ENCODE data around the gene RTP4.

Gene RTP4, protein sequence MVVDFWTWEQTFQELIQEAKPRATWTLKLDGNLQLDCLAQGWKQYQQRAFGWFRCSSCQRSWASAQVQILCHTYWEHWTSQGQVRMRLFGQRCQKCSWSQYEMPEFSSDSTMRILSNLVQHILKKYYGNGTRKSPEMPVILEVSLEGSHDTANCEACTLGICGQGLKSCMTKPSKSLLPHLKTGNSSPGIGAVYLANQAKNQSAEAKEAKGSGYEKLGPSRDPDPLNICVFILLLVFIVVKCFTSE

GRCh38 chr3:187368251-187369088 is at the start of gene RTP4:
Gene RTP4, plus strand, starts transcription at chr3:187368385. Its CDS starts 57 bp downstream, at chr3:187368442.
- peak; percentile 90 for DNase-seq (ENCODE audit: low spot score)

DNA sequence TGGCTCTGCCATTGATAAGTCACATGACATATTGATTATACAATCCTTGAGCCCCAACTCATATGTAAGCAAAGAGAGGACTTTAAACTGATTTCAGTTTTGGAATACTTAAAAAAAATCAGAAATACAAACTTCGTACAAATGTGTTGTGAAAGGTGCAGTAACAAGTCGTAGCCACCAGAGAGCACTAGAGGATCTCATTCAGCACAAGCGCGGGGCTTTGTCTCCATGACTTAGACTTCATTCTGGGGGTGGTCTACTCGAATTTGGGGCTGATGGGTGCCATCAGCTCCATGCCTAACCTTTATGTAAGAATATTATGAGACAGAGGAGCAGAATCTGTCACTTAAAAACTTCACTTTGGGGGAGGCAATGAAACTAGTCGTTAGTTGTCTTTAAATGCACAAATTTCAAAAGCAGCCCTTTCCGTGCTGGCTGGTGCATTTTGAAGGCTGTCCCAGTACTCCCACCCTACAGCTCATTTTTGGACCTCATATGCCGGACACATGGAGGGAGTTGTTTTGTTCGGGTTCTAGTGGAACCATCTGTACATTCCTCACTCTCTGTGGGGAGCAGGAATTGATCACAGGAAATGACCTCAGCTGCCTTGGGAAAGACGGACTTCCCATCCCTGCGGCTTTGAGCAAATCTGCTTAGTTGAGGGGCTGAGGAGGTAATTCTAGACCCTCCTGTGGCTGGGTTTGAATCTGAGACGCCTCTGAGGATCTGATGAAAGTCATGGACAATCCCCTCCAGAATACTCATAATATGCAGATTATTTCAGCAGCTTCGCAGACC is 49.2 kb upstream of the RTP4 start:
- DNase-seq (ENCODE audit: low spot score), result peak; percentile 63

GRCh38 chr3:187319699-187320302 is 48.4 kb upstream of the RTP4 start:
- DNase-seq (ENCODE audit: low spot score), result peak; percentile 90

- DNase-seq (ENCODE audit: low spot score), result no peak
Observed at GRCh38 chr3:187321766-187322165, 46.4 kb upstream of the RTP4 start.

DNA sequence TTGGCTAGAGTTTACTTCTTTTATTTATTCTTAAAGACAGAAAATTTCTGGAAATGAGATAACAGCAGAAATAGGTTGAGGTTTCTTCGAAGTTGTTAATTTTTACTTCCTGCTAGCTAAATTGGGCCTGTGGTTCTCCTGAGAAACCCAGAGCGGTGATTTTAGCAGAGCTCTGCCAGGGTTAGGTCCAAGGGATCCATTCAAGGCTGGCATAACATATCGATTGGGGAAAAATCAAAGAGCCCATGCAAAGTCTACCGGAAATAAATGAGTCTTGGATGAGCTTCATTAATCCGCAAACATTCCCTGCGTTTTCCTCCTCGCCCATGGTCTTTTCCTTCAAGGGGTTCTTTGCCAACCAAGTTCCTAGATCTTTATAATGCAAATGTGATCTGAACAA is 45.9 kb upstream of the RTP4 start:
- DNase-seq (ENCODE audit: low spot score), result no peak

DNA sequence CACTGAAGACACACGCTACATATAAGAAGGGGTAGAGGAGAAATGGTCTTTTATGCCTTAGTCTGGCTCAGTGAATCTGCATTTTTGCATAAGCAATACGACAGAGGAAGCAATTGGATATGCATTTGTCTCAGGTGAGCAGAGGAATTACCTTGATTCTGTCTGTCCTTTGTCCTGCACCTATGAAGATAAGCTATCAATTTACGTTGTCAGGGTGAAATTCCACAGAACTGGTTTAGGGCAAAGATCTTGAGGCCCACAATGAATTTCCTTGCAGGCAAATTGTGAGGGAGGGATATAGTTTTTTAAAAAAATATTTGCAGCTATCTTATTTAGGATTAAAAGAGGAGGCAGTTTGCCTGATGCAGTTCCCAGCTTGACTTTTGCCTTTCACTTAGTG is 45.1 kb upstream of the RTP4 start:
- DNase-seq (ENCODE audit: low spot score), result no peak

- DNase-seq (ENCODE audit: low spot score), result no peak
Observed at GRCh38 chr3:187325632-187326031, 42.6 kb upstream of the RTP4 start.

DNA sequence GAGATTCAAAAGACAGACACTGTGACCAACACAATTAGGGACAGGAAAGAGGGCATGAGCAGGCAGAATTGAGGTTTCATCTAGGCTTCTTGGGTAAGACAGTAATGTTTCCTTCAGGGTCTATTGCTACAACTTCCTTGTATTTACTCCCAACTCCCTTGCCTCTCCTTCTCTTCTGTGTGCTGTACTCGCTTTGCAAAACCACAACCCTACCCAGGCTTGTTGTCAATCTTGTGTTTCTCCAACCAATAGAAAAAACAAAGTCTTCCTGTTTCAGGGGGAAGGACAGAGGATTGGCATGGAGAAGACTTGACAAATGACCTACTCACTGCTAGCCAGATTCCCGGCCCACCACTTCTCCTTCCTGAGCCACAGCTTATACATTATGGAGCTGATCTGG is 40.3 kb upstream of the RTP4 start:
- DNase-seq (ENCODE audit: low spot score), result no peak

DNA sequence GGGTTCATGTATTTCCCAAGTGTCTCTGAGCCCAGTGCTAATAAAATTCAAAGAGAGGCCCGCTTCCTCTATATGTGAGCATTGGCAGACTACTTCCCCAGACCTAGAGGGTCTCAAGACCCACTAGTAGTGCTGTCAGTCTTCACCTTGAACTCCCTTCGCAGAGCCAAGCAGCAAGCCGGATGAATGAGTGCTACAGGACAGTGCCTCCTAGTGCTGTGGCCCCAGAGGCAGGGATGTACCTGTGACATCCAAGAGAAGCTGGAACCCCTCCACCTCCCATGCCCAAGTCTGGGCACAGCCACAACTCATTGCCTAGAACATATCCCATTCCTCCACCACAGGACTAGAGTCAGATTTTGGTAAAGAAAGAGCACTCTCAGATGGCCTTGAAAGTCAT is 39.5 kb upstream of the RTP4 start:
- no peak for DNase-seq (ENCODE audit: low spot score)

GRCh38 chr3:187334904-187335303 is 33.3 kb upstream of the RTP4 start:
- DNase-seq (ENCODE audit: low spot score), result no peak

GRCh38 chr3:187336322-187336721 is 31.9 kb upstream of the RTP4 start:
- DNase-seq (ENCODE audit: low spot score), result no peak

DNA sequence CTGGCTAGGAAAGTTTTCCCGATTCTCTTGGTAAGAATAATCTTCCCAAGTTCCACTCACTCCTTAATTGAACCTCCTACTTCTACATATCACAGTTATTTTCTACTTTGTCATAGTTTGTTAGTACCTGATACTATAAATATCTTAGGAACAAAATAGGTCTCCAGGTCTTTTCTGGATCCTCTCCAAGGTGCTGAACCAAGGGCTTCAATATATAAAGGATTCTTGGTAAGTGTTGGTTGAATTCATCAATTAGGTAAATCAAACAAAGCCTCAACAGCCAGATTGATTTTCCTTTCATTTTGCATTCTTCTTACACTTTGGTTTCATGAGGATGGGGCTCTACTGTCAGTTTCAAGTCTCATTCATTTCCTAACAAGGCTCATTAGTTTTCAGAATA is 27.6 kb upstream of the RTP4 start:
- DNase-seq (ENCODE audit: low spot score), result no peak

GRCh38 chr3:187342255-187342654 is 25.9 kb upstream of the RTP4 start:
- DNase-seq (ENCODE audit: low spot score), result no peak

GRCh38 chr3:187343670-187344069 is 24.5 kb upstream of the RTP4 start:
- no peak for DNase-seq (ENCODE audit: low spot score)

DNA sequence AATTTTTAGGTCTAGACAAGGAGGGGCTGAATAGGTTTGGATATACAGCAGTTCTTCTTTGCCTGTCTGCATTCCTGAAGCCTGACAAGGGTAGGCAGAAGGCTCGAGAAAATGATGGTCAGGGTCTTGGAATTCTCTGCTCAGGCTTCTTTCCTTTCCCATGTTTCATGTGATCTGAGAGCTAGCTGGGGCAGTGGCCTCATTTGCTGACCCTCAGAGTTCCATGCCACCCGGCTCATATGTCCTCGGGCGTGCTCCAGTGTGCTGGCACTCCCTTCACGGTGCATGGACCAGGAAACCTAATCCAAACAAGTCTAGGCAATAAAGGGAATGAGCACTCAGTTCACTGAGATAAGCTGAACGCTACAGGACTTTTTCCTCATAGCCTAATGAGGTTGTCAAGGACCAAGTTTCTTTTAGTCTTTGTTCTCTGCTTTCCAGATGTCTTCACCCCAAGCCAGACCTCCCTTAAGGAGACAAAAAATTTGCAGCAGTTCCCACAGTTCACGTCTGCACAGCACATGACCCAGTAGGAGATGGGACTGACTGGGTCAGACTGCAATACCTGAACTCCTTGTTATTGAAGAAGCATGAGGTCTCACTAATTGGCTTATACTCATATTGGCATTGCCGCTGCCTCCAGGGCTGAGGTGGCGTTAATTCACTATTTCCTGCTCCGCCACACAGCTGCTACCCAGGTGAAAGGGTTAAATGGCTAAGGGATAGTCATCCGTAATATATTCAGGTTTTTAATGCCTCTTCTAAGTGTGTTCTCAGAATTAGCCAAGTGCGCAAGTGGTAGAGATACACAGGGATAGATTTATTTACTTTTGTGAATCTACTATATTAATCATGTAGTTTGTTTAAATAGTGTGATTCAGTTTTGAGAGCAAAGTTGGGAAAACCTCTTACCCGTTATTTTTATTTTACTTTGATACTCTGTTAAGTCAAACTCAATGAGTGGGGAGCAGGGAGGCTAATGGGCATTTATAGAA is 15.3 kb upstream of the RTP4 start:
- no peak for DNase-seq (ENCODE audit: low spot score)

- no peak for DNase-seq (ENCODE audit: low spot score)
Observed at GRCh38 chr3:187358068-187358467, 10.1 kb upstream of the RTP4 start.

- no peak for DNase-seq (ENCODE audit: low spot score)
Observed at GRCh38 chr3:187359798-187360486, 8.2 kb upstream of the RTP4 start.

DNA sequence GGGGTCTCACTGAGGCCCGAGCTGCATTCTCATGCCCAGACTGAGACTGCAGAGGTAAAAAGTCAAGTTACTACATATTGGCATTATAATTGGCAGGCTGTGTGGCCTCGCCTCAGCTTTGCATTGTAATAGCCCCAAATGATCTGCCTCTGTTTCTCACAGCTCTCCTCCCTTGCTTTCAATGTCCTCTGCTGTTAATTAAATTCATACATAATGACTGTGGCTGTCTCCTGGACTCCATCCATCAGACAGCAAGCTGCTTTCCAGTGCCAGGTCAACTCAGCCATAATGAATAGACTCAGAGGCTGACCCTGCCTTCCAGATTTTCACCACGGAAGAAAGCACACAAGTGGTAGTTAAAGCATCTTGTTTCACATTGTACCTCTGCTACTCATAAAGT is 7.6 kb upstream of the RTP4 start:
- DNase-seq (ENCODE audit: low spot score), result peak; percentile 7

DNA sequence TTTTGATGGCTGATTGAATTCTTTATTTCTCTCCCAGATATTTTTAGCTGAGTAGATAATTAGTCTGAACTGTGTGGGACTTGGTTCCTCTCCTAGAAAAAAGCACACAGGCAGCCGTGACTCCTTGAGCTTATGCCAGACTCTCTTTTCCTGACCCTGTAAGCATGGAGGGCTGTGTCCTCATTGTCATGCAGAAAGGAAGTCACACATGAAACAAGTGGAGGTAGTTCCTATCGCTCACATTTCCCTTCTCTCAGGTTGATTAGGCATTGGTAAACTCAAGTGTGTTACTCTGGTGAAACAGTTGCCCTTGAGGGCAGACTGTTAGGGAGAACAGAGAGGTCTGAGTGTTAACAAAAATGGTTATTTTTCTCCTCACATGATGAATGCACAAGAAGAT is 6.3 kb upstream of the RTP4 start:
- no peak for DNase-seq (ENCODE audit: low spot score)

DNA sequence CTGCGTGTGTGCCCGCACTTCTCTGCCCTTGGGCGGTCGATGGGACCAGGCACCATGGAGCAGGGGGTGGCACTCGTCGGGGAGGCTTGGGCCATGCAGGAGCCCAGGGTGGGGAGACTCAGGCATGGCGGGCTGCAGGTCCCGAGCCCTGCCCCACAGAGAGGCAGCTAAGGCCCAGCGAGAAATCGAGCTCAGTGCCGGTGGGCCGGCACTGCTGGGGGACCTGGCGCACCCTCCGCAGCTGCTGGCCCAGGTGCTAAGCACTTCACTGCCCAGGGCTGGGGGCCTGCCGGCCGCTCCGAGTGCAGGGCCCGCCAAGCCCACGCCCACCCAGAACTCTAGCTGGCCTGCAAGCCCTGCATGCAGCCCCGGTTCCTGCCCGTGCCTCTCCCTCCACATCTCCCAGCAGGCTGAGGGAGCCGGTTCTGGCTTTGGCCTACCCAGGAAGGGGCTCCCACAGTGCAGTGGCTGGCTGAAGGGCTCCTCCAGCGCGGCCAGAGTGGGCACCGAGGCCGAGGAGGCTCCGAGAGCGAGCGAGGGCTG is 553 bp upstream of the RTP4 start:
- no peak for DNase-seq (ENCODE audit: low spot score)
